ENCODE data around the gene FRMPD3. TPM values are rescaled to one million over a fixed set of nuclear protein-coding genes. Genes with fewer than 3 reads are reported as not detected.

The FRMPD3 gene
- total RNA-seq, 2 donors from 2014 or later = 0.46 to 1.2 TPM

GRCh38 chrX:107440692-107441091 is 8.8 kb upstream of the FRMPD3 start:
- WGBS = 85% methylated on average over 5 of the region's 5 CpGs
- intact Hi-C loops (cut with DNase I) = no loop called here
- no peak overlapping the region for H3K27ac ChIP-seq

GRCh38 chrX:107442914-107443527 is 6.4 kb upstream of the FRMPD3 start:
- Histone ChIP-seq H3K4me1 (replicated peaks) (no peaks in the 10 kb centered on the region), H3K27me3 (replicated peaks; ENCODE audit: insufficient read depth) (no peaks in the 10 kb centered on the region), H3K4me3 (no peak overlapping the region), H3K9me3 (no peaks in the 10 kb centered on the region), H3K36me3 (no peaks in the 10 kb centered on the region), H3K27ac (no peak overlapping the region)
- DNase-seq (ENCODE audit: low spot score) = peak; percentile 28
- TF ChIP-seq, protein P1, sequence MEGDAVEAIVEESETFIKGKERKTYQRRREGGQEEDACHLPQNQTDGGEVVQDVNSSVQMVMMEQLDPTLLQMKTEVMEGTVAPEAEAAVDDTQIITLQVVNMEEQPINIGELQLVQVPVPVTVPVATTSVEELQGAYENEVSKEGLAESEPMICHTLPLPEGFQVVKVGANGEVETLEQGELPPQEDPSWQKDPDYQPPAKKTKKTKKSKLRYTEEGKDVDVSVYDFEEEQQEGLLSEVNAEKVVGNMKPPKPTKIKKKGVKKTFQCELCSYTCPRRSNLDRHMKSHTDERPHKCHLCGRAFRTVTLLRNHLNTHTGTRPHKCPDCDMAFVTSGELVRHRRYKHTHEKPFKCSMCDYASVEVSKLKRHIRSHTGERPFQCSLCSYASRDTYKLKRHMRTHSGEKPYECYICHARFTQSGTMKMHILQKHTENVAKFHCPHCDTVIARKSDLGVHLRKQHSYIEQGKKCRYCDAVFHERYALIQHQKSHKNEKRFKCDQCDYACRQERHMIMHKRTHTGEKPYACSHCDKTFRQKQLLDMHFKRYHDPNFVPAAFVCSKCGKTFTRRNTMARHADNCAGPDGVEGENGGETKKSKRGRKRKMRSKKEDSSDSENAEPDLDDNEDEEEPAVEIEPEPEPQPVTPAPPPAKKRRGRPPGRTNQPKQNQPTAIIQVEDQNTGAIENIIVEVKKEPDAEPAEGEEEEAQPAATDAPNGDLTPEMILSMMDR (IDR thresholded peaks at IDR 0.05) = no peak
- peak; percentile 45 for TF ChIP-seq POLR2AphosphoS5 (IDR thresholded peaks at IDR 0.05)
- intact Hi-C loops (cut with DNase I) = no loop called here
- WGBS = 54% methylated on average over 3 of the region's 3 CpGs

More at GRCh38 chrX:107440692-107441091, 8.8 kb upstream of the FRMPD3 start:
- TF ChIP-seq POLR2A (IDR thresholded peaks at IDR 0.05) (no peak), POLR2AphosphoS5 (IDR thresholded peaks at IDR 0.05) (no peak)
- TF ChIP-seq, protein P1 (IDR thresholded peaks at IDR 0.05) = no peak
- Histone ChIP-seq H3K4me1 (replicated peaks) (no peaks in the 10 kb centered on the region), H3K4me3 (no peak overlapping the region), H3K36me3 (no peaks in the 10 kb centered on the region), H3K27me3 (replicated peaks; ENCODE audit: insufficient read depth) (no peaks in the 10 kb centered on the region), H3K9me3 (no peaks in the 10 kb centered on the region)
- DNase-seq (ENCODE audit: low spot score) = no peak

- DNase-seq (ENCODE audit: low spot score) = no peak
- no peaks in the 10 kb centered on the region for H3K27me3 ChIP-seq (replicated peaks; ENCODE audit: insufficient read depth)
- H3K4me1 ChIP-seq (replicated peaks) = no peaks in the 10 kb centered on the region
- no peak overlapping the region for H3K4me3 ChIP-seq
- no peaks in the 10 kb centered on the region for H3K36me3 ChIP-seq
- no peak overlapping the region for H3K27ac ChIP-seq
- WGBS = 47% methylated on average over 3 of the region's 3 CpGs
- no peaks in the 10 kb centered on the region for H3K9me3 ChIP-seq
- intact Hi-C loops (cut with DNase I) = no loop called here
- TF ChIP-seq, protein P1 (IDR thresholded peaks at IDR 0.05) = no peak
- TF ChIP-seq POLR2AphosphoS5 (IDR thresholded peaks at IDR 0.05) (no peak), POLR2A (IDR thresholded peaks at IDR 0.05) (no peak)
Observed at GRCh38 chrX:107445146-107445545, 4.3 kb upstream of the FRMPD3 start.

- 83% methylated on average over 1 of the region's 1 CpG for WGBS
- H3K4me3 ChIP-seq = no peak overlapping the region
- no peaks in the 10 kb centered on the region for H3K9me3 ChIP-seq
- TF ChIP-seq, protein P1 (IDR thresholded peaks at IDR 0.05) = no peak
- TF ChIP-seq POLR2A (IDR thresholded peaks at IDR 0.05) (no peak), POLR2AphosphoS5 (IDR thresholded peaks at IDR 0.05) (no peak)
- H3K36me3 ChIP-seq = no peaks in the 10 kb centered on the region
- intact Hi-C loops (cut with DNase I) = no loop called here
- no peak overlapping the region for H3K27ac ChIP-seq
- no peak for DNase-seq (ENCODE audit: low spot score)
- no peaks in the 10 kb centered on the region for H3K4me1 ChIP-seq (replicated peaks)
- H3K27me3 ChIP-seq (replicated peaks; ENCODE audit: insufficient read depth) = no peaks in the 10 kb centered on the region
Observed at GRCh38 chrX:107445631-107446030, 3.8 kb upstream of the FRMPD3 start.

GRCh38 chrX:107447642-107448041 is 1.8 kb upstream of the FRMPD3 start:
- no peak overlapping the region for H3K27ac ChIP-seq
- no peaks in the 10 kb centered on the region for H3K4me1 ChIP-seq (replicated peaks)
- DNase-seq (ENCODE audit: low spot score) = no peak
- TF ChIP-seq, protein P1 (IDR thresholded peaks at IDR 0.05) = no peak
- TF ChIP-seq POLR2A (IDR thresholded peaks at IDR 0.05) (no peak), POLR2AphosphoS5 (IDR thresholded peaks at IDR 0.05) (no peak)
- H3K36me3 ChIP-seq = no peaks in the 10 kb centered on the region
- H3K4me3 ChIP-seq = no peak overlapping the region
- intact Hi-C loops (cut with DNase I) = no loop called here
- no peaks in the 10 kb centered on the region for H3K27me3 ChIP-seq (replicated peaks; ENCODE audit: insufficient read depth)
- no peaks in the 10 kb centered on the region for H3K9me3 ChIP-seq

All from prostate gland (tissue), 2 donors.